NCI-H524 treated with DMSO at 0.1 percent for 48 hours (cell line): Measurements from ENCODE around the gene CAMKMT.
"Not testable (repeated sequence)": the region's sequence is repeated elsewhere in the genome, so short reads cannot be mapped to it uniquely, and the experiment has no call there.

ENCODE experiments used
- DNase-seq: peaks from one replicate; lab custom pipeline; 2025; lab: John Stamatoyannopoulos, UW

The CAMKMT gene

DNA sequence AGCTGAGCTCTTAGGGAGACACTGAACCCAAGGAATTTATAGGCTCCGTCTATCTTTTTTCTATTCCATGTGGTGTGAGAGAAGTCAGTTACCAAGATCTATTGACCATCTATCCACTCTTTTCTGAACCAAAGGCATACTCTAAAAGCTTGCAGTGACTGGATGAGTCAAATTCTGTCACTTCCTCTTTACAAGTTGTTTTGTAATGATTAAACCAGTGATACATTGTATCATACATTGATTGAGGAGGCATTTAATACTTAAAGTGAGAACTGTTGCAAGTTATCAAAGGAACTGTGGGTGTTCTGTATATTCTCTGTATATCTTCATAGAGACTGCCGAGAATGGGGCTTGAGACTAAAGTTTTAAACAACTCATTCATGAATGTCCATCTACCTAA, 188.8 kb downstream of the CAMKMT start:
- DNase-seq = no peak

DNA sequence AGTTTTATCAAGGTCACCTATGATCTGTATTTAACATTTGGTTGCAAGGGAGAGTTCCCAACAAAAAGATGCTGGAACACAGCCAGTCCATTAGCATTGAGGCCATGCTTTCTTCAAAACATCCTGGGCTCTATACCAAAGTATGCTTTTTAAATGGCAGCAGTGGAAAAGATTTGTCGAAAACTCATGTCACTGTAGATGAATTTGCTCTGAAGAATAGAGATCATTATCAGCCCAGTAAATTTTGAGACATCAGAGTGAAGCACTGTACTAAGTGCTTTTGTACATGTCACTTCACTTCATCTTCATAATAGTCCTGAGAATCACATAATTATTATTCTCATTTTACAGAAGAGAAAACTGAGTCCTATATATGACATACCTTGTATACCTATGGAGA, 189.8 kb downstream of the CAMKMT start:
- DNase-seq = no peak

DNA sequence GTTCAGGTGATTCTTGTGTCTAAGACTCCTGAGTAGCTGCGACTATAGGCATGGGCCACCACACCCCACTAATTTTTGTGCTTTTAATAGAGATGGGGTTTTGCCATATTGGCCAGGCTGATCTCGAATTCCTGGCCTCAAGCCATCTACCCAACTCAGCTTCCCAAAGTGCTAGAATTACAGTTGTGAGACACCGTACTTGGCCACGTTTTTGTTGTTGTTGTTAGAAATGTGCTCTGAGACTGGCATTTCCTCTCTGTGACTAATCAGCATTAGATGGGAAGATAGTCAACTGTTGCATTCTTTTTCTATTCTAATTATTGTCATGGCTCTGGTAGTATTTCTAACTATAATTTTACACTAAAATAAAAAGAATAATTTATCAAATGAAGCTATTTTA, 191.7 kb downstream of the CAMKMT start:
- DNase-seq = no peak

DNA sequence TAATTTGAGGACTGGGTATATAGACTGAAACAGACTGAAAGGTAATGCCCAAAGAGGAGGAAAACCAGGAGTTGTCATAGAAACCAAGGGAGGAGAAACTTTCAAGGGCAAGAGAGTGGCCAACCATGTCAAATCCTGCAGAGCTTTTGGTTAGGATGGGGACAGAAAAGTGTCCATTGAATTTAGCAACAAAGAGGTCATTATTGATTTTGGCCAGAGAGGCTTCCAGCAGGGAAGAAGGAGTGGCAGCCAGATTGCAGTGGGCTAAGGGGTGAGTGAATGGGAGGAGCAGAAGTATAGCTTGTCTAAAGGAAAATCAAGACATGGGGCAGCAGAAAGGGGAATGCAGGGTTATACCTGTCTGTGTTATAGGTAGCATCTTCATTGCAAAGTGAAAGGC, 194.0 kb downstream of the CAMKMT start:
- no peak for DNase-seq

DNA sequence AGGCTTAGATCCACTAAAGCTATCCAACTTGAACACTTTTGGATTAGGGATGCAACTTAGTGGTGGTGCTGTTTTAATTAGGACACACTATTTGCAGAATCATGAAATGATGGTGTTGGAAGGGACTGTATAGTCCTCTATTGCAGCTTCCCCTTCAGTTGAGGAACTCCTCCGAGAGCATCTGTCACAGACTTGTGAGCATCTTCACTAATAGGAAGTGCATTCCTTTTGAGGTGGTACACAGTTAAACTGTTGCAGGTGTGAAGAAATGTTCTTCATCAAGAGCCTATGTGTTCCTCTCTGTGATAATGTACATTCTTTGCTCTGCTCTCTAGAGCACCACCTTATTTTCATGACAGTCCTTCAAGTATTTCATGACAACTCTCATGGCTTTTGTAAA, 197.4 kb downstream of the CAMKMT start:
- no peak for DNase-seq

DNA sequence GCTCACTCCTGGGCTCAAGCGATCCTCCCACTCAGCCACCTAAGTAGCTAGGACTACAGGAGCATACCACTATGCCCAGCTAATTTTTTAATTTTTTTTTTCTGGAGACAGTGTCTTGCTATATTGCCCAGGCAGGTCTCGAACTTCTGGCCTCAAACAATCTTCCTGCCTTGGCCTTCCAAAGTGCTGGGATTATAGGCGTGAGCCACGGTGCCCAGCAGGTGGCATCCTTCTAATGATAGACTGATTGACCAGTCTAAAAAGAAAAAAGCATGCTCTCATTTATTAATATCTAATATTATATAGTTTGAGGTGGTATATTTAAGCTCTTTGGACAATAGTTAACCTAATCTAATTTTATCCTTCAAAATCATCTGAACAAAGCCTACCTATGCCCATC, 198.6 kb downstream of the CAMKMT start:
- no peak for DNase-seq

DNA sequence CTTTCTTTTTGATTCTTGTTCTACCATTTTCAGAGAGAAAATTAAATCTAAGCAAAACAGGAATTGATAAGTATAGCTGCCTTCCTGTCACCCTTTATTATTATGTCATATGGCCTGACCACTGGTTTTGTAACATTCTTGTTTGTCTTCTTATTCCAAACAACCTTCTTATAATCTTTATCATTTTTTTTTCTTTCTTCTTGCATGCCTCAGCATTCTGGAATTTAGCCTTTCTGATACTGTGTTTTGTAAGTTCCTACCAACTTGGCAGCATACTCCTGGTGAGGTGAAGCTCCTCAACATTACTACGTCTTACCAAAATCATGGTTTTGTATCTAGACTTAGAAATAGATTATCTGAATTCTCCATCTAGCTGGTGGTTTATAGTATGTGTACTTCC, 199.2 kb downstream of the CAMKMT start:
- DNase-seq = no peak

DNA sequence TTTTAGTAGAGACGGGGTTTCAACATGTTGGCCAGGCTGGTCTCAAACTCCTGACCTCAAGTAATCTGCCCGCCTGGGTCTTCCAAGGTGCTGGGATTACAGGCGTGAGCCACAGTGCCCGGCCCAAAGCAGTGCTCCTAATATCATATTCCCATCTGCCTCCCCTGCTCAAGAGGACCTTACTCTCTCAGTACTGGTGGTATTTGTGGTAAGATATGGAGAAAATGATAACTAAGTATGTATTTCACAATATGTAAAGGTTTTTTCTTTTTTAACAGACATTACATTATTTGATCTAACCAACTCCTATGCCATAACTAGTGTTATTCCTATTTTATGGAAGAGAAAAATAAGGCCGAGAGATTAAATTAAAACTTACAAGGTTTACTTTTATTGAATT, 201.0 kb downstream of the CAMKMT start:
- DNase-seq = no peak

DNA sequence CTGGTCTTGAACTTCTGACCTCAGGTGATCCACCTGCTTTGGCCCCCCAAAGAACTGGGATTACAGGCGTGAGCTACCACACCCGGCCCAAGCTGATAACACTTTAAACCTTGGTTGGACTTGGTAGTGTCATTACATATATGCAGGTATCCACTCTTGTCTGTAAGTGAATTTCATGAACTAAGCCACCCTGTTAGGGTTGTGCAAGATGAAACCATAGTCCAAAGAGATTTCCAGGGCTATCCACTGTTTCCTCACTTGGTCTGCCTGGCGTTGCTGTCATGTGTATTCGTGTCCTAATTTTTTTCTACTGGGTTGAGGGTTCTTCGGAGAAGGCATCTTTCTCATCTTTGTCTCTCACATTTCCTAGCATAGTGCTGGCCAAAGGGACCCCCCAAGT, 203.0 kb downstream of the CAMKMT start:
- no peak for DNase-seq

DNA sequence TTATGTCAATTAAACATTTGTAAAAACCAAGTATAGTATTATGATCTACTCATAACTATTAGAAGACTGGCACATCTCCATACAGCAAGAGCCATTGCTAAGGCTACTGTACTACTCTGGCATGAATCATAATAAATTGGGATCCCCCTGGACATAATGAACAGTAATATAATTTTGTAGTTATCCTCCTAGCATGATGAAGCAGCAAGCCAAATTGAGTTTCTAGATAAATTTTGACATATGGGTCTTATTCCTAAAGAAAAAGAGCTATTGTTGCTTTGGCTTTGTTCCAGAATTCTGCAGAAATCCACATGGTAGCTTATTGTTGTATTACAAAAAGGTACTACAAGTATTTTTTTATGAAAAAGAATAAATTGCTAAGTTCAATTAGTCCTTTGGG, 204.3 kb downstream of the CAMKMT start:
- DNase-seq = no peak

DNA sequence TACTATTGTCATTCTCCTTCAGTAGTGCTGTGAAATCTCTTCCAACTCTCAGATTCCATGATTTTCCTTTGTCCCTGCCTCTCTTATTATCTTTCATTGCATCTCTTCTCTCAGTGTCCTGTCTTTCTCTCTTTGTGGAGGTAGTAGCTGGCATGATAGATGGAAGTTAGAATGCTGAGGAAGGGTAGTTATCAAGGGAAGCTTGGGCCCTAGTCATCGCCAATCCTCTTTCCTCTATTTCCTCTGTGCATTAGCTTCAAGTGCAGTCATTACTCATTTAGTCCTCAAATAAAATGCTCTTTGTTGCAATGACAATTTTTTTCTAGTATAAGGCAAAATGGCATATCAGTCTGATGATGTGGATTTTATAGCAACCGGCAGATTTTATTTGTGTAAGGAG, 207.7 kb downstream of the CAMKMT start:
- no peak for DNase-seq

DNA sequence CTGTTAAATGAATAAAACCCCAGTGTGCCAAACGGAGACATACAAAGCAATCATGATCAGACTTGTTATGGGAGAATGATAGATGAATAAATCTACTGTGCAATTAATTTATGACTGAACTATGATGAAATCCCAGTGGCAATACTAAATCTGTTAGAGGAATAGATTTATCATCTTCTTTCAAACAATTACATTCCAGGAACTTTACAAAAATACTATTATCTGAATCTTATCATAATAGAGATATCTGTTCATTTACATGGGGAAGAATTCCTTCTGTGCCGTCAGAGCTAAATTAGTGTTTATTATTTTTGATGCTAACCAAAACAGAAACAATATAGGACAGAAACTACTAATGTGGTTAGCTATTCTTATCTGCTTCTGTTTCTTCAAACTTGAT, 208.5 kb downstream of the CAMKMT start:
- DNase-seq = no peak

DNA sequence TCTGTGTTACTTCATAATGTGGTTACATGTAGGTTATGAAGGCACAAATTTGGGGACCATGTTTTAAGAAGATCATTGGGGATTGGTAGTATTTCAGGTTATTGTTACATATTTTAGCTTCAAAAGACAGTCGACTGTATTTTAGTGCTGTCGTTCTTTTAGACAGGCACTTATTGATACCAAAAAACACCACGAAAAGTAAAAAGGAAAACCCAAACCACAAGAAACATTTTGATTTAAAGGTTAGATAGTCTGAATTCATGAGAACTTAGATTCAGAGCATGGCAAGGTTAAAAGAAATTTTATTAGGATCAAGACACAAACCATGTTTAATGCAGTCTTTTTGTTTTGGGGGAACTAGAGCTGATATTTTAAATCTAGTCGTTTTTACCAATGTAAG, 209.0 kb downstream of the CAMKMT start:
- DNase-seq = no peak

DNA sequence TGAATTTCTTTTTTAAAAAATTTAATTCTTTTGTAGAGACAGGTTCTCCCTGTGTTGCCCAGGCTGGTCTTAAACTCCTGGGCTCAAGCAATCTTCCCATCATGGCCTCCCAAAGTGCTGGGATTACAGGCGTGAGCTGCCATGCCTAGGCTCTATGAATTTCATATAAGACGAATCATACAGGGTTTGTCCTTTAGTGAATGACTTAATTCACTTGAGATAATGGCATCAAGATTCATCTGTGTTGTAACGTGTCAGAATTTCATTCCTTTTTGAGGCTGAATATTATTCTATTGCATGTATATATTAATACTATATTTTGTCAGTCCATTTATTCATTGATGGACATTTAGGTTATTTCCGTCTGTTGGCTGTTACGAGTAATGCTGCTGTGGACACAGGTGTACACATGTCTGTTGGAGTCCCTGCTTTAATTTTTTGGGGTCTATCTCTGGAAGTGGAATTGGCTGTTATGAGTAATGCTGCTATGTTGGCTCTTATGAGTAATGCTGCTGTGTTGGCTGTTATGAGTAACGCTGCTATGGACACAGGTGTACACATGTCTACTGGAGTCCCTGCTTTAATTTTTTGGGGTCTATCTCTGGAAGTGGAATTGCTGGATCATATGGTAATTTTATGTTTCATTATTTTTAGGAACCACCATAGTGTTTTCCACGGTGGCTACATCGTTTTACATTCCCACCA, 210.6 kb downstream of the CAMKMT start:
- DNase-seq = no peak

DNA sequence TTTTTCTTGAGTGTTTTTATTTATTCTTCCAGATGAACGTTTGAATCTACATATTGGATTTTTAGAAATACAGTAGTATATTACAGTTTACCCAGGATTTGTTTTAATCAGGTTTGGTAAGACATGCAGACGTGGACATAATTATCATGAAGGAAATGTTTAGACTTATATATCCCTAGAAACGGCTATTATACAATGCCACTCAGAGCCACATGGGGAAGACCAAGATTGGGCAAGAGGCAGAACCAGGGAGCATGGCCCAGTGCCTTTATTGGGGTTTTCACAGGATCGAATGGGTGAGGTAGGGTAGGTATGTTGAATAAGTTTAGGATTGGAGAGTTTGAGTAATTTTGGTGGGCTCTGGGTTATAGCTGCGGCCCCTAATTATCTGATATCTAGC, 212.2 kb downstream of the CAMKMT start:
- no peak for DNase-seq

DNA sequence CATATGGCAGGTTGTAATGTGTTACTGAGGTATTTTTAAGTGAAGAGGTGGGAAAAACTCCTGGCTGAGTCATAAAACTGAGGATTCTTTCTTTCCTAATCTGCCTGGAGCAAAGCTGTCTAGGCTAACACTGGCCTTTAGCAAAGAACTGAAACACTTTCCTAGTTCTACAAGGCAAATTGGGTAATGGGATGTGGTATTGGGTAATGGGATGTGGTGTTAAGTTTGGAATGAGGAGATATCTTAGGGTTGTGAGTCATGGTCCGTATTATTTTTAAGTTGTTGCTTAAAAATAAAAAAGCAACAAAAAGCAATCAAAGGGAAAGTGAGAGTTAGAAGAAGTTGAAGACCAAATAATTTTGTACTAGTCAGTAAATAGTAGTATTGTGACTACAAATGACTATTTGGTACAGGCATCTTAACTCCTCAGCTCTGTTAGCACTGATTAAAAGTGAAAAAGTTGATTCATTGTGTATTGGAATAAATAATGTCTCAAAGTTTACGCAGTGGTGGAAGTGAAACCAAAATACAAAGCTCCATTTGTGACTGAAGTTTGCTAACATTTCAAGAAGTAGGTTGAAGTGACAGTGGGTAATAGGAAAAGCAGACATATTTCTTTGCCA, 216.8 kb downstream of the CAMKMT start:
- no peak for DNase-seq

DNA sequence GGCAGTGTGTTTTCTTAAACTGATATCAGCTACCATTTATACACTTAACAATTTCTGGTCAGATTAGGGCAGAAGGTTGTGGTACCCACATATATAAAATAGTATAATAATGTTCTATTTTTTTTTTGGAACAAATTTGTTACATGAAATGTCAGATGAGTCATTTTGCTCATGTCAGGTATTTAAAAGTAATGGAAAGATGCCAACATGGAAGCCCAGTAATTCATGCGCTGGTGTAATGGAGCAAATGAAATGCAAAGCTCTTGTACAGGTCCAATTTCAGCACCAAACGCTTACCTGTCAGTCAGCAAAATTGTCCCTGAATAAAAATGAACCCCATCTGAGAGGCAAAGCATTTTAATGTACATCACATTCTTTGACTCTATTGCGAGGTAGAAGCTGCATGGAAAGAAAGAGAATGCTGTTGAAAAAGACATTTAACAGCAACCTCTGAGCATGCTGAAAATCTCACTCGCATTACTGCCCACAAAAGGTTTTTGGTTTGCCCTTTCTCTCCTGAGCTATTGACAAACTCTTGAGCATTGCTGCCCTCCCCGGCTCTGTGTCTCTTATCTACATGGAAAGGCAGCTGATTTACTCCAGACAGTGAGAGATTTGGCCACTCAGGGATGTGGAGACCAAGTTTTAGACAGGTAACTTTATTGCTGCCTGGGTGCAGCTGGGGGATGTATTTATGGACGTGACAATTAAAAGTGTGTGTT, 217.5 kb downstream of the CAMKMT start:
- DNase-seq = no peak

DNA sequence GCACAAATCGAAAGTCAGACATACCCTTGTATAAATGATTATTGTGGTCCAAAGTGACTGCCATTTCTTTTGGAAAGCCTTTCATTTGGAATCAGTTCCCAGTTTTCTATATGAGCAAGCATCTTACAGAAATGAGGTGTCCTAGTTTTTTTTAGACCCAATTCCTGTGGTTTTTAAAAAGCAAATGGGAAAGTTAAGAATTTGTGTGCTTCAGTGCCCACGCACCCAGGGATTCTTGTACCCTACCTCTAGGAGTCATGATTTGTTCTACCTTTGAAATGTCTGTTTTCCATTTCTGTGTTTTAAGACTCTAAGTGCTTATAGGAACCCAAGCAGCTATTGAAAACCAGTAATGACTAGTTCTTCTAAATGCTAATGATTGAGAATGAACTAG, 218.1 kb downstream of the CAMKMT start:
- no peak for DNase-seq

DNA sequence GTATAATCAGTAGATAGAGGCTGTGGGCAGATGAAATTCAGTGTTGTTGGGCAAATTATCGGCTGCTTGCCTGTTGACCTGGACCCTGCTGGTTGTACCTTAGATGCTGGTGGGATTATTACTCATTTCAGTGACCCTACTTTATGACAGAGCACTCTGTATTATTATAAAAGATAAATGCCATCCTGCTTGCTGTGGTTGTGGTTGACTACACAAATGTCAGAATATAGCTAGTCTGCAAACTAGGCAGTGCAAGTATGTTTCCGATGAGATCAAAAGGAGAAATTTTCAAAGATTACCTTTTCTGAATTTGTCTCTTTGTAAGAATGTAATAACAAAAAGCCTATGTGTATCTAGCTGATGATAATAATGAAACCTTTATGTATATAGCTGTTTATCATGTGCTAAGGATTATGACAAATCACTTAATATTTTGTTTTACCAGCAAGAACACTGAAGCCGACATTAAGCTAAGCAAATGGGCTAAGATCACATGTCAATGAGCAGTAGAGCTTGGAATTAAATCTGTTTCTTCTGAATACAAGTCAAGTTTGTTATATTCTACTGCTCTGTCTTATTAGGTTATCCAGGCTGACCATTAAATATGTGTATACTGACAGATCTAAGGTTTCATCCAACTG, 219.2 kb downstream of the CAMKMT start:
- DNase-seq = no peak

DNA sequence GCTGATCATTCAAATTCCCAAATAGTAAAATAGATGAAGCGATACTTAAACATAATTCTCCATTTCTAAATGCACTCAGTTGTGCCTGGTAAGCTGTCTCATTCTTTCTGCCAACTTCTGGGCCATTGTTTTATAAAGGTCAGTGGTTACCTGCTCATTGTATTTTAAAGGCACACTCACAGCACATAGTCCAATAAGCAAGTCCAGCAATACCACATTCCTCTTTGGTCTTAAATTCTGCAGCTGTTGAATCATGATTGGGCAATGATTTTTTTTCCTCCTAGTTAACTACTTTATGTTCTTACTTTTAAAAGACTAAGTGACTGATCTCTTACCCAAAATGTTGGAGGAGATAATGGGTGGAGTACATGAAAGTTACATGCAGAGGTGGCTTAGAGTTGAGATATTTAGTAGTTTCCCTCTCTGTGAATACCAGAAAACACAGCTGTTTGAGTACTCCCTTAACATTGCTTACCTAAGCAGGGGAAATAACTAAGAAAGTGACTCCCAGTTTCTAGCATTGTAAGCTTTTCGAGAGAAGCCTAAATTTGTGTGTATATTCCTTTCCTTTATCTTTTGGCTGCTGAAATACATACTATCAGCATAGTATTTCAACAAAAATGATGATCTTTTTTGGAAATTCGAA, 220.7 kb downstream of the CAMKMT start:
- DNase-seq = no peak

DNA sequence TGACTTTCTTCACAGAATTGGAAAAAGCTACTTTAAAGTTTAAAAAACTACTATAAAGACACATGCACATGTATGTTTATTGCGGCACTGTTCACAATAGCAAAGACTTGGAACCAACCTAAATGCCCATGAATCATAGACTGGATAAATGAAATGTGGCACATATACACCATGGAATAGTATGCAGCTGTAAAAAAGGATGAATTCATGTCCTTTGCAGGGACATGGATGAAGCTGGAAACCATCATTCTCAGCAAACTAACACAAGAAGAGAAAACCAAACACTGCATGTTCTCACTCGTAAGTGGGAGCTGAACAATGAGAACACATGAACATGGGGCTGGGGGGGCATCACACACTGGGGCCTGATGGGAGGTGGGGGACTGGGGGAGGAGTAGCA, 233.9 kb downstream of the CAMKMT start:
- not testable (repeated sequence) for DNase-seq

DNA sequence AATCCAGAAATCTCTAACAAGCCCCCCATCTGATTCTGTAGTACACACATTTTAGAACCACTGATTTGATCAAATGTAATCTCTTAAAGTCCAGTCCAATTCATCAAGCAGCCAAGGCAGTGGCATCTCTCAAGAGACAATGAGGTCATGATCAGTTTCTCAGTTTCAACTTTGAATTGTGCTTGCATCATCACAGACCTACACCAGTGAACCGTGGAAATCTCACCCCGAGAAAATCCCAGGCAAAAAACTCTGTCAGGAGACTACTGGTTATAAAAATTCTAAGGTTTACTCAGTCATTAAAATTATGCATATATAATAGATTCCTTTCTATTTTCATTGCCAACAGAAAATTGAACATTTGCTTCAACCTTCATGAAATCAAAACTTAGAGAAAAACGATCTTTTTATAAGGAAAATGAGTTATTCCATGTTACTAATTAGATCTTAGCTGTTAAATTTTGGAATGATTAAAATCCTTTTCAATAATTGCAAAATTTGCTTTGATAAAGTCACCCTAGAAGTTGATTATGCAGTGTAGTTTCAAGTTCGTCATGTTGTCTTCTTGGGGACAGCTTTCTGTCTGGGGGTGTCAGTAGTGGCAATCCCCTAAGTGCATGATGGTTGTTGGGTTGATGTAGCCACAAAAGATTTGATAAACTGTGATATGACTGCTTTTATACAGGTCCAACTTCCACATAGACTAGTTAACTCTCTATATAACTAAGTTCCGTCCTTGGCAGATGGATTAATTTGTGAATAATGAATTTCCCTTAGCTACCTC, 235.0 kb downstream of the CAMKMT start:
- no peak for DNase-seq
